HepG2 (cell line): ENCODE results near the gene NGEF. TPM values are rescaled to one million over a fixed set of nuclear protein-coding genes. Genes with fewer than 3 reads are reported as not detected.

Experiments used
- ATAC-seq: fragments of 200-7000 bp; cut with Tn5 transposase; 3 replicates; pipeline ENCODE4 v1.9.1; 2020; ENCODE audit warnings: mild to moderate bottlenecking, moderate library complexity
- BruUV-seq: library from RNA; stranded (reverse); fragments of 400-500 nt; replicated peaks from 2 replicates; lab custom pipeline; 2021; lab: Mats Ljungman, UMichigan
- CTCF ChIA-PET: fragments of 300-600 bp; formaldehyde crosslinking; extraction: SDS; loops from one replicate; lab custom pipeline; 2021; ENCODE audit warnings: low total read pairs, inconsistent platforms, low intra/inter-chr PET ratio; lab: Yijun Ruan, JAX
- POLR2A ChIA-PET: fragments of 350-600 bp; sonication (Branson Sonifier 250); formaldehyde crosslinking; loops from one replicate; lab custom pipeline; 2020; ENCODE audit warnings: antibody characterized with exemption, inconsistent platforms; lab: Yijun Ruan, JAX
- DNase-seq: peaks from one replicate; pipeline ENCODE4 v3.0.0-alpha.2; 2015; ENCODE audit warnings: low spot score
- FAIRE-seq: peaks from 3 replicates; lab custom pipeline; 2011; peaks lifted over from hg19 to GRCh38; lab: Jason Lieb, UNC
- H2AFZ ChIP-seq: one replicate; pipeline ENCODE4 v1.6.1; 2011; ENCODE audit warnings: low read length, inconsistent platforms
- H3K27ac ChIP-seq: fragments of 300-600 bp; 3 replicates; pipeline ENCODE4 v1.8.0; 2011; ENCODE audit warnings: mixed run types, mild to moderate bottlenecking, mixed read lengths, low read length, inconsistent platforms; ENCODE audit not compliant: insufficient read depth; ENCODE audit errors: extremely low read length
- H3K27me3 ChIP-seq, 2 experiments: fragments of 200-600 bp in 1 of 2; 2 replicates in 1 of 2; 3 replicates in 1 of 2; pipeline versions ENCODE4 v1.6.0 to v1.8.0; 2011; ENCODE audit warnings: low read length in 2 of 2, mild to moderate bottlenecking in 2 of 2, moderate library complexity in 2 of 2, inconsistent platforms in 1 of 2; ENCODE audit not compliant: insufficient read depth in 2 of 2, control insufficient read depth in 1 of 2
- H3K36me3 ChIP-seq, 2 experiments: fragments of 200-600 bp in 1 of 2; replicated peaks in 1 of 2; 2 replicates in 1 of 2; 3 replicates in 1 of 2; pipeline versions ENCODE4 v1.5.1 to v1.8.0; 2011; ENCODE audit warnings: low read length in 2 of 2, inconsistent platforms in 1 of 2; ENCODE audit not compliant: insufficient read depth in 2 of 2, control insufficient read depth in 1 of 2
- H3K4me1 ChIP-seq: 2 replicates; pipeline ENCODE4 v1.5.1; 2012; ENCODE audit warnings: low read length, inconsistent platforms; ENCODE audit not compliant: insufficient read depth
- H3K4me2 ChIP-seq: 2 replicates; pipeline ENCODE4 v1.6.0; 2011; ENCODE audit warnings: low read depth, low read length, inconsistent platforms
- H3K4me3 ChIP-seq, 3 experiments: fragments of 200-600 bp in 1 of 3; sonication (generic), shearing (Covaris generic) in 1 of 3; replicated peaks in 1 of 3; 2 replicates each; pipeline ENCODE4 v1.5.1; 2011 to 2016; ENCODE audit warnings: low read length in 3 of 3, inconsistent platforms in 2 of 3, low read depth in 2 of 3, mild to moderate bottlenecking in 2 of 3, control low read depth in 1 of 3, mixed read lengths in 1 of 3; ENCODE audit not compliant: insufficient read depth in 1 of 3
- H3K79me2 ChIP-seq: one replicate; pipeline ENCODE4 v1.6.1; 2011; ENCODE audit warnings: low read length, inconsistent platforms; ENCODE audit not compliant: insufficient read depth
- H3K9ac ChIP-seq: 2 replicates; pipeline ENCODE4 v1.6.0; 2011; ENCODE audit warnings: mild to moderate bottlenecking, low read depth, low read length, inconsistent platforms; ENCODE audit not compliant: insufficient read depth
- H3K9me3 ChIP-seq: 2 replicates; pipeline ENCODE4 v1.5.1; 2012; ENCODE audit warnings: mild to moderate bottlenecking, low read length
- H4K20me1 ChIP-seq: 2 replicates; pipeline ENCODE4 v1.6.0; 2011; ENCODE audit warnings: inconsistent platforms, mild to moderate bottlenecking, low read length, moderate library complexity; ENCODE audit not compliant: insufficient read depth
- CHCHD3 ChIP-seq: sonication (generic); formaldehyde crosslinking; IDR thresholded peaks from 2 replicates; pipeline ENCODE4 v1.8.0; 2022; ENCODE audit warnings: mild to moderate bottlenecking, missing genetic modification reagents, moderate library complexity
- HHEX ChIP-seq: IDR thresholded peaks from 2 replicates; pipeline ENCODE4 v1.6.1; 2016; ENCODE audit warnings: control low read depth
- HOXA5 ChIP-seq: sonication (generic); formaldehyde crosslinking; IDR thresholded peaks from 2 replicates; pipeline ENCODE4 v1.4.0; 2020; ENCODE audit warnings: missing genetic modification reagents
- KMT2B ChIP-seq: IDR thresholded peaks from 2 replicates; pipeline ENCODE4 v1.6.1; 2016; ENCODE audit warnings: missing genetic modification reagents, missing compliant biosample characterization
- MLXIP ChIP-seq: sonication (generic); formaldehyde crosslinking; IDR thresholded peaks from 2 replicates; pipeline ENCODE4 v1.9.0; 2021; ENCODE audit warnings: missing genetic modification reagents, borderline replicate concordance
- NR0B2 ChIP-seq: sonication (generic); formaldehyde crosslinking; IDR thresholded peaks from 2 replicates; pipeline ENCODE4 v1.4.0; 2020; ENCODE audit warnings: mild to moderate bottlenecking, missing genetic modification reagents
- PPARG ChIP-seq: conservative IDR thresholded peaks from 2 replicates; pipeline ENCODE4 v1.6.1; 2016; ENCODE audit warnings: missing biosample characterization, missing genetic modification reagents
- REL ChIP-seq: sonication (generic); formaldehyde crosslinking; conservative IDR thresholded peaks from 2 replicates; pipeline ENCODE4 v1.8.0; 2022; ENCODE audit warnings: mild to moderate bottlenecking, missing genetic modification reagents, moderate library complexity
- SKI ChIP-seq: fragments of 450-650 bp; IDR thresholded peaks from one replicate; pipeline ENCODE4 v1.6.1; 2018; ENCODE audit warnings: mild to moderate bottlenecking; ENCODE audit not compliant: partially characterized antibody
- ZNF546 ChIP-seq: sonication (generic); formaldehyde crosslinking; conservative IDR thresholded peaks from 2 replicates; pipeline ENCODE4 v1.8.1; 2023; ENCODE audit warnings: mild to moderate bottlenecking, missing genetic modification reagents
- ZSCAN9 ChIP-seq: IDR thresholded peaks from 2 replicates; pipeline ENCODE4 v1.6.1; 2016; ENCODE audit warnings: borderline replicate concordance
- WGBS: methylation state at CpG from one replicate; pipeline ENCODE4 v1.1.6; 2017; ENCODE audit warnings: low lambda C conversion rate; 5-methylcytosine and 5-hydroxymethylcytosine counted together
- in situ Hi-C: cut with HindIII; loops from 2 replicates; pipeline ENCODE4 v1.10.0; 2017; ENCODE audit warnings: low pct_unique_long_range_greater_than_20kb; ENCODE audit not compliant: extremely low pct_ligation_motif_present
- intact Hi-C: fragments of 100-400 bp; cut with micrococcal nuclease; formaldehyde crosslinking; loops from one replicate; pipeline ENCODE4 v1.10.0; 2022; ENCODE audit not compliant: unreplicated experiment
- polyA plus RNA-seq, 8 experiments: library from polyadenylated mRNA; depleted of rRNA in 3 of 8; stranded (reverse) in 7 of 8; unstranded in 1 of 8; fragments of >200 nt; fragmentation: Illumina TruSeq in 4 of 8; extraction: Trizol in 4 of 8; gene quantifications; 2 replicates each; pipeline versions ENCODE4 v1.2.1 to v1.2.3, GENCODE V29; 2011 to 2016; ENCODE audit warnings: low read depth in 4 of 8, missing spikeins in 1 of 8, mixed read lengths in 1 of 8; ENCODE audit not compliant: insufficient read depth in 1 of 8
- total RNA-seq, 5 experiments: library from RNA; depleted of rRNA; stranded (reverse); fragments of >200 nt; fragmentation: Illumina TruSeq; extraction: Trizol; gene quantifications; 2 replicates each; pipeline ENCODE4 v1.2.3, GENCODE V29; 2016; ENCODE audit warnings: low read depth in 1 of 5

Gene NGEF
- total and polyA plus RNA-seq, 2 of the 13 experiments (the other 11 are each of a cell fraction or from before 2014, with no cell fraction given) = 14.4 to 36.9 TPM

GRCh38 chr2:233040571-233040970 is 27.5 kb upstream of the NGEF start:
- no TSS peak for BruUV-seq
- in situ Hi-C loops (no loop called here), intact Hi-C loops (no loop called here)
- POLR2A ChIA-PET = no interaction called here
- no peaks in the 10 kb centered on the region for H4K20me1 ChIP-seq
- no peaks in the 10 kb centered on the region for H3K36me3 ChIP-seq
- peaks cover 3 to 50% of the 10 kb centered on the region in 2 experiments; a peak in 4 of 5 replicates for H3K27me3 ChIP-seq
- WGBS = 44% methylated on average over 4 of the region's 4 CpGs
- DNase-seq = no peak
- 0 out of 2 replicates have a peak, but pooled peaks cover 7% of the 10 kb centered on the region for H3K4me1 ChIP-seq
- no peak for ATAC-seq
- no peak for FAIRE-seq
- no peak overlapping the region for H3K4me3 ChIP-seq
- CTCF ChIA-PET = no interaction called here
- no peak overlapping the region for H3K9ac ChIP-seq
- no peak overlapping the region for H2AFZ ChIP-seq
- H3K27ac ChIP-seq = no peak overlapping the region
- no peaks in the 10 kb centered on the region for H3K79me2 ChIP-seq
- TF ChIP-seq CHCHD3 (CRISPR knock-in tag) (no peak), NR0B2 (CRISPR knock-in tag) (no peak), MLXIP (no peak), SKI (no peak), REL (no peak), HHEX (CRISPR knock-in tag) (no peak), ZSCAN9 (CRISPR knock-in tag) (no peak), ZNF546 (CRISPR knock-in tag) (no peak), KMT2B (no peak), PPARG (CRISPR knock-in tag) (no peak), HOXA5 (no peak)
- H3K4me2 ChIP-seq = no peak overlapping the region
- H3K9me3 ChIP-seq = no peaks in the 10 kb centered on the region
